Measurements from ENCODE around the gene MUC5B. TPM values are rescaled to one million over a fixed set of nuclear protein-coding genes. Genes with fewer than 3 reads are reported as not detected.
A peak's percentile ranks its signal among the peaks of the same experiment; 100 is the strongest.

The MUC5B gene
- total and polyA plus RNA-seq, 2 donors (not counting 3 experiments of a cell fraction or from before 2014, with no cell fraction given), result not detected

- Histone ChIP-seq H3K79me2 (ENCODE audit: control insufficient read depth, insufficient read depth, low read length) (no peaks in the 10 kb centered on the region), H3K4me2 (ENCODE audit: insufficient read depth, low read length) (no peak overlapping the region), H3K4me3 (replicated peaks in 1 of 3; ENCODE audit: insufficient read depth in 1 of 3, low read depth in 1 of 3, low read length in 3 of 3) (no peak overlapping the region), H3K9ac (replicated peaks; ENCODE audit: extremely low read depth, insufficient read depth, low read length) (no peak overlapping the region), H3K36me3 (ENCODE audit: control insufficient read depth in 2 of 2, extremely low read depth in 1 of 2, insufficient read depth in 2 of 2, low read length in 2 of 2) (peaks cover 0 to 18% of the 10 kb centered on the region in 2 experiments), H3K27me3 (ENCODE audit: control insufficient read depth in 2 of 2, insufficient read depth in 2 of 2, low read length in 2 of 2) (no peaks in the 10 kb centered on the region), H2AFZ (ENCODE audit: low read depth, low read length) (no peak overlapping the region), H3K4me1 (ENCODE audit: control insufficient read depth, extremely low read depth, insufficient read depth, low read length) (no peaks in the 10 kb centered on the region), H4K20me1 (replicated peaks; ENCODE audit: control insufficient read depth, extremely low read depth, insufficient read depth, low read length) (no peaks in the 10 kb centered on the region), H3K27ac (ENCODE audit: insufficient read depth, low read depth, low read length) (no peak overlapping the region), H3K9me3 (replicated peaks; ENCODE audit: control insufficient read depth, insufficient read depth, low read length) (no peaks in the 10 kb centered on the region), H3K9me1 (replicated peaks; ENCODE audit: control insufficient read depth, extremely low read depth, insufficient read depth, low read length) (no peaks in the 10 kb centered on the region)
- no peak for TF ChIP-seq POLR2AphosphoS5 (IDR thresholded peaks at IDR 0.05; ENCODE audit: insufficient read depth, low read depth, low read length)
- intact Hi-C loops (cut with micrococcal nuclease), result no loop called here
- dilution Hi-C loops (cut with MboI; ENCODE audit: extremely low pct_ligation_motif_present, low sequenced_read_pairs), result no loop called here
- ChIA-PET POLR2A (no interaction called here), CTCF (interaction anchor here (0.9 kb wide), 1 partner anchor 248 kb away, joined by 3 read pairs; no protein-coding TSS in a partner anchor)
- DNase-seq (ENCODE audit: low read depth, low spot score) (no peak), FAIRE-seq (no peak)
- TSS peak; percentile 25 for BruUV-seq (replicated peaks)
Observed at GRCh38 chr11:1274501-1274900, 51.6 kb downstream of the MUC5B start.

GRCh38 chr11:1275021-1275420, 52.2 kb downstream of the MUC5B start:
- H3K4me3 ChIP-seq (replicated peaks in 1 of 3; ENCODE audit: insufficient read depth in 1 of 3, low read depth in 1 of 3, low read length in 3 of 3), result no peak overlapping the region
- no peak overlapping the region for H2AFZ ChIP-seq (ENCODE audit: low read depth, low read length)
- H3K9me1 ChIP-seq (replicated peaks; ENCODE audit: control insufficient read depth, extremely low read depth, insufficient read depth, low read length), result no peaks in the 10 kb centered on the region
- intact Hi-C loops (cut with micrococcal nuclease) (no loop called here), dilution Hi-C loops (cut with MboI; ENCODE audit: extremely low pct_ligation_motif_present, low sequenced_read_pairs) (no loop called here)
- TF ChIP-seq CTCF (IDR thresholded peaks at IDR 0.05; ENCODE audit: extremely low read depth in 1 of 2, insufficient read depth in 1 of 2, low read depth in 1 of 2, low read length in 2 of 2) (no peak), EZH2 (IDR thresholded peaks at IDR 0.05; ENCODE audit: borderline replicate concordance, low read depth, low read length, severe bottlenecking) (no peak), POLR2AphosphoS5 (IDR thresholded peaks at IDR 0.05; ENCODE audit: insufficient read depth, low read depth, low read length) (no peak), FOS (IDR thresholded peaks at IDR 0.05; ENCODE audit: borderline replicate concordance, insufficient read depth, low read length) (no peak), MAX (IDR thresholded peaks at IDR 0.05; ENCODE audit: insufficient read depth, insufficient read length) (no peak), MYC (IDR thresholded peaks at IDR 0.05; ENCODE audit: low read depth, low read length) (no peak), JUN (IDR thresholded peaks at IDR 0.05; ENCODE audit: borderline replicate concordance, insufficient read depth, insufficient read length, low read depth) (no peak), GATA2 (IDR thresholded peaks at IDR 0.05; ENCODE audit: insufficient read depth, insufficient read length, low read depth, low read length) (no peak), POLR2A (IDR thresholded peaks at IDR 0.05; ENCODE audit: low read depth, low read length) (no peak)
- ChIA-PET CTCF (interaction anchor here (0.9 kb wide), 1 partner anchor 249 kb away, joined by 3 read pairs; no protein-coding TSS in a partner anchor), POLR2A (no interaction called here)
- H3K27me3 ChIP-seq (ENCODE audit: control insufficient read depth in 2 of 2, insufficient read depth in 2 of 2, low read length in 2 of 2), result no peaks in the 10 kb centered on the region
- H3K79me2 ChIP-seq (ENCODE audit: control insufficient read depth, insufficient read depth, low read length), result no peaks in the 10 kb centered on the region
- BruUV-seq (replicated peaks), result no TSS peak
- peaks cover 0 to 20% of the 10 kb centered on the region in 2 experiments for H3K36me3 ChIP-seq (ENCODE audit: control insufficient read depth in 2 of 2, extremely low read depth in 1 of 2, insufficient read depth in 2 of 2, low read length in 2 of 2)
- H3K4me2 ChIP-seq (ENCODE audit: insufficient read depth, low read length), result no peak overlapping the region
- DNase-seq (ENCODE audit: low read depth, low spot score) (no peak), FAIRE-seq (no peak)
- no peaks in the 10 kb centered on the region for H3K9me3 ChIP-seq (replicated peaks; ENCODE audit: control insufficient read depth, insufficient read depth, low read length)
- H3K9ac ChIP-seq (replicated peaks; ENCODE audit: extremely low read depth, insufficient read depth, low read length), result no peak overlapping the region
- no peak overlapping the region for H3K27ac ChIP-seq (ENCODE audit: insufficient read depth, low read depth, low read length)
- no peaks in the 10 kb centered on the region for H3K4me1 ChIP-seq (ENCODE audit: control insufficient read depth, extremely low read depth, insufficient read depth, low read length)
- no peaks in the 10 kb centered on the region for H4K20me1 ChIP-seq (replicated peaks; ENCODE audit: control insufficient read depth, extremely low read depth, insufficient read depth, low read length)

Data from endothelial cell of umbilical vein (primary cell).